ENCODE results near the gene CTPS1. TPM values are rescaled to one million over a fixed set of nuclear protein-coding genes. Genes with fewer than 3 reads are reported as not detected.

CTPS1 gene
- total RNA-seq, 1 donor from 2014 or later = 33.0 TPM

DNA sequence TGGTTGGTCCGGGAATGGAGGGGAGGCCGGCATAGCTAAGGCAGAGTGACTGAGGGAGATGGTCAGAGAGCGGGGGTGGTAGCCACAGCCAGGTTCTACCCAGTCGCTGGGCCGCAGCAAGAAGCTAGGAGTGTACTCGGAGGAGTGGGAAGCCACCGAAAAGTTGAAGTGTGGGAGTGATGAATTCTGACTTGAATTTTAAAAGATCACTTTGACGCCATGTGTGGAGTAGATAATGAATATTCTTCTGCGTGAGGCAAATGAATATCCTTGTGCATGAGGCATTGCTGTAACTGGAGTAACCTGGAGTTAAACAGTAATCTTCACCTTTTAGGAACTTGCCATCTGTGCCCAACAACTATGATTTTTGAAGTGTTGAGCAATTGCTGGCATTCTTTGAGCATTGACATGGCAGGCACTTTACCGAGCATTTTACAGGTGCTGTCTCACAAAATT, 6.9 kb downstream of the CTPS1 start:
- no peak for DNase-seq (ENCODE audit: low spot score in 2 of 2)
- TF ChIP-seq, protein P1, sequence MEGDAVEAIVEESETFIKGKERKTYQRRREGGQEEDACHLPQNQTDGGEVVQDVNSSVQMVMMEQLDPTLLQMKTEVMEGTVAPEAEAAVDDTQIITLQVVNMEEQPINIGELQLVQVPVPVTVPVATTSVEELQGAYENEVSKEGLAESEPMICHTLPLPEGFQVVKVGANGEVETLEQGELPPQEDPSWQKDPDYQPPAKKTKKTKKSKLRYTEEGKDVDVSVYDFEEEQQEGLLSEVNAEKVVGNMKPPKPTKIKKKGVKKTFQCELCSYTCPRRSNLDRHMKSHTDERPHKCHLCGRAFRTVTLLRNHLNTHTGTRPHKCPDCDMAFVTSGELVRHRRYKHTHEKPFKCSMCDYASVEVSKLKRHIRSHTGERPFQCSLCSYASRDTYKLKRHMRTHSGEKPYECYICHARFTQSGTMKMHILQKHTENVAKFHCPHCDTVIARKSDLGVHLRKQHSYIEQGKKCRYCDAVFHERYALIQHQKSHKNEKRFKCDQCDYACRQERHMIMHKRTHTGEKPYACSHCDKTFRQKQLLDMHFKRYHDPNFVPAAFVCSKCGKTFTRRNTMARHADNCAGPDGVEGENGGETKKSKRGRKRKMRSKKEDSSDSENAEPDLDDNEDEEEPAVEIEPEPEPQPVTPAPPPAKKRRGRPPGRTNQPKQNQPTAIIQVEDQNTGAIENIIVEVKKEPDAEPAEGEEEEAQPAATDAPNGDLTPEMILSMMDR (IDR thresholded peaks at IDR 0.05) = no peak
- H3K4me1 ChIP-seq = peaks cover 9 to 29% of the 10 kb centered on the region in 2 donors
- no peaks in the 10 kb centered on the region for H3K27me3 ChIP-seq
- peak overlapping the region; percentile 58 to 63 for H3K27ac ChIP-seq
- H3K36me3 ChIP-seq = peaks cover 49 to 74% of the 10 kb centered on the region in 2 donors
- H3K4me3 ChIP-seq = no peak overlapping the region
- intact Hi-C loops (cut with DNase I) = loop anchor here (2.0 to 10.0 kb wide), 2 partner anchors 16 to 378 kb away; partner anchors contain the start of gene FOXO6
- no peaks in the 10 kb centered on the region for H3K9me3 ChIP-seq

DNA sequence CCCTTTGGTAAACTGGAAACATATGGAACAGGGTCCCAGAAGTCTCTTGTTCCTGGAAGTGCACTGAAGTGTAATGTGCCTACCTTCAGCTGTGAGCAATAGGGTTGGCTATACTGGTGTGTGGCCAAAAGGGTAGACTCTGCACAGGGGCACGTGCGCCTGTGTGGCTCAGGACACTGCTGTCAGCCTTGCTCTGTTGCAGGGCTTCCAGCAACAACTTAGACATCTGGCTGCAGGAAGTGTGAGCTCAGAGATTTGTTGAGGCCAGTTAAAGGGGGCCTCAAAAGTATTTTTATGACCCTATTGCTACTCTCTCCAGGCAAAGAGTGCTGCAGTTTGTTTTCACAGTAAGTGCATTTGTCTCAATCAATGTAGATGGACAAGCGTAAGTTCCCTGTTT, 7.5 kb downstream of the CTPS1 start:
- TF ChIP-seq, protein P1 (IDR thresholded peaks at IDR 0.05) = no peak
- no peak for DNase-seq (ENCODE audit: low spot score in 2 of 2)
- Histone ChIP-seq H3K9me3 (no peaks in the 10 kb centered on the region), H3K36me3 (peaks cover 55 to 80% of the 10 kb centered on the region in 2 donors), H3K4me3 (no peak overlapping the region), H3K27ac (peak overlapping the region; percentile 58 to 63), H3K27me3 (no peaks in the 10 kb centered on the region), H3K4me1 (peaks cover 9 to 29% of the 10 kb centered on the region in 2 donors)
- intact Hi-C loops (cut with DNase I) = loop anchor here (2.0 to 10.0 kb wide), 2 partner anchors 16 to 378 kb away; partner anchors contain the start of gene FOXO6

DNA sequence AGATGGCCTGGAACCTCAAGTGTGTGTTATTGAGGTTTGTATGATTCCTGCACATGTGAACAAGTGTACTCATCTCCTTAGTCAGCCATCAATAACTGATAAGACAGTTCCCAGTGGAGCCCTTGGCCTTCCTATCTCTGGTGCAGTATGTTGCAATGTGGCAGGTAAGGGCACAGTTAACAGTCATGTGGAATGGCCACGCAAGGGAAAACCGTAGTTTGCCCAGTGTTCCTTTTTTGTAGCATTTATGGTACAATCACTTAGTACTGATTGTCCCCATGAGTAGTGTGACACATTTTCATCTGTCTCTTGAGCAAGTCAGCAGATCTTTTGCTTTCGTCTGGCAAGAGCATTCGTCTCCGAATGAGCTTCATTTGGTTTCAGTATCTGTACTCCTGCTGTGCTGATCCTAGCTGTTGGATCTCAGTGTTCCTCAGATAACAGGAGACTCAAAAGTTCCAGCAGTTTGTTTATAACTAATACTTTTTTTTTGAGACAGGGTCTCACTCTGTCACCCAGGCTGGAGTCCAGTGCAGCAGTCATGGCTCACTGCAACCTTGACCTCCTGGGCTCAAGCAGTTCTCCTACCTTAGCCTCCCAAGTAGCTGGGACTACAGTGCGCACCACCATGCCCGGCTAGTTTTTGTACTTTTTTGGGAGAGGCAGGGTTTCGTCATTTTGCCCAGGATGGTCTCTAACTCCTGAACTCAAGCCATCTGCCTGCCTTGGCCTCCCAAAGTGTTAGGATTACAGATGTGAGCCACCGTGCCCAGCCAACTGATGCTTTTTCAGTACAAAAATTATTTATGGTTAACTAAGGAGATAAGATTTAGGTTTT, 8.2 kb downstream of the CTPS1 start:
- no peaks in the 10 kb centered on the region for H3K27me3 ChIP-seq
- no peak for DNase-seq (ENCODE audit: low spot score in 2 of 2)
- no peak overlapping the region for H3K4me3 ChIP-seq
- peaks cover 62 to 87% of the 10 kb centered on the region in 2 donors for H3K36me3 ChIP-seq
- H3K27ac ChIP-seq = peak overlapping the region; percentile 19 to 58
- H3K4me1 ChIP-seq = peaks cover 9 to 24% of the 10 kb centered on the region in 2 donors
- intact Hi-C loops (cut with DNase I) = loop anchor here (2.0 to 10.0 kb wide), 2 partner anchors 15 to 377 kb away; partner anchors contain the start of gene FOXO6
- TF ChIP-seq, protein P1 (IDR thresholded peaks at IDR 0.05) = no peak
- no peaks in the 10 kb centered on the region for H3K9me3 ChIP-seq

DNA sequence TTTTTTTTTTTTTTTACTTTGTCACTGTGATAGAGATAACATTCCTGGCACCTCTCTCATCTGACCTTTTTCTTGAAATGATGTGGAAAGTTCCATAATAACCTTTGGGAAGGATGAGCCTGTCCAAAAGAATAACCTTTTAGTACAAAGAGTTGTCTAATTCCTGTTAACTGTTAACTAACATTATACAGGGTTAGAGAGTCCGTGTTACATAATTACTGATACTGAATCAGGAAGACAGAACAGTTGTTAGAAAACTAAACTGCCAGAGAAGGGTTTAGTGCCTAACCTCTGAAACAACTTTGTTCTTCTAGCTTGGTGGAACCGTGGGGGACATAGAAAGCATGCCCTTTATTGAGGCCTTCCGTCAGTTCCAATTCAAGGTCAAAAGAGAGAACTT, 8.8 kb downstream of the CTPS1 start:
- H3K27me3 ChIP-seq = no peaks in the 10 kb centered on the region
- peaks cover 9 to 24% of the 10 kb centered on the region in 2 donors for H3K4me1 ChIP-seq
- TF ChIP-seq, protein P1 (IDR thresholded peaks at IDR 0.05) = no peak
- H3K27ac ChIP-seq = no peak overlapping the region
- intact Hi-C loops (cut with DNase I) = loop anchor here (10.0 kb wide), 1 partner anchor 377 kb away; the partner anchor contains the start of gene FOXO6
- H3K4me3 ChIP-seq = no peak overlapping the region
- no peak for DNase-seq (ENCODE audit: low spot score in 2 of 2)
- H3K9me3 ChIP-seq = no peaks in the 10 kb centered on the region
- H3K36me3 ChIP-seq = peaks cover 63 to 93% of the 10 kb centered on the region in 2 donors

DNA sequence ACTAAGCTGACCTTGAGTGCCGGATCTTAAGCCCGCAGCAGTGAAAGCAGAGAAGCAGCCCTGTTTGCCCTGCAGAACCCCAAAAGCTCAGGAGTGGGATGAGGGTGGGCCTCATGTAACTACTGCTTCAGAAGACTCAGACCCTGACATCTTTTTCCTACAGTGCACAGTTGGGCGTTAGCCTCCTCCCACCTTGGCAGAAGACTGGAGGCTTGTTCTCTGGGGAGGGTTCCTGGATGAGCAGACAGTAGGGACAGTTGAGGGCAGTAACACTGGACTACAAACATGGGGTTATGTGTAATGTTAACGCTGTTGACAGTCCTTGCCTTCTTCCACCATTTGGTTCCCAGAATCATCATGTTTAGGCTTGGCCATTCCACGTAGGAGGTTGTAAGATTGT, 9.6 kb downstream of the CTPS1 start:
- Histone ChIP-seq H3K27me3 (no peaks in the 10 kb centered on the region), H3K4me1 (peaks cover 4 to 20% of the 10 kb centered on the region in 2 donors), H3K4me3 (no peak overlapping the region), H3K9me3 (no peaks in the 10 kb centered on the region), H3K27ac (no peak overlapping the region), H3K36me3 (peaks cover 63 to 95% of the 10 kb centered on the region in 2 donors)
- intact Hi-C loops (cut with DNase I) = loop anchor here (10.0 kb wide), 1 partner anchor 376 kb away; the partner anchor contains the start of gene FOXO6
- TF ChIP-seq, protein P1 (IDR thresholded peaks at IDR 0.05) = no peak
- no peak for DNase-seq (ENCODE audit: low spot score in 2 of 2)

Measured in ascending aorta (tissue), 2 donors.